ENCODE results near the gene METAP1D. TPM values are rescaled to one million over a fixed set of nuclear protein-coding genes. Genes with fewer than 3 reads are reported as not detected.

Gene METAP1D
- total RNA-seq, 6 donors from 2014 or later, result 0.11 to 6.3 (median 2.9) TPM

DNA sequence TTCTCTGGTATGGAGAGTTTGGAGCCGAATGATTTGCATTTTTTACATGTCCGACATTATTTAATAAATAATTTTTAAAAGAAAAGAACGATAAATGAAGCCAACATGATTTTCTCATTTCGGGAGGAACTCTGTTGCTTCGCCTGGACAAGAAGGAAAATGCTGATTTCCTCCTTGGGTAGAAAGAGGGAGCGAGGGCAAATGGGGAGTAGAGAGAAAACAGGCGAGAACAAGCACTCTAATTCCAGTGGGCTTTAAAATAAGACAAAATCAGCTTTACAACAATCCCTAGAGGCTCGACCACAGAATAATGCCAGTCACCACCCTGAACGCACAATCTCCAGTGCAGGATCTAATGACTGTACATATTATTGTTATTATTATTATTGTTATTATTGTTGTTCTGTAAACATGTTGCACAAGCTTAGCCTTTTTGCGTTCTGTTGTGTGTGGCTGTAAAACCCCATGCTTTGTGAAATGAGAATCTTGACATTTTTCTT is 89.3 kb downstream of the METAP1D start:
- no peak for DNase-seq
- no peak for ATAC-seq (ENCODE audit: low FRiP score in 2 of 2)
- WGBS, 2 donors, result 14 to 20% methylated on average over 10 of the region's 10 CpGs

DNA sequence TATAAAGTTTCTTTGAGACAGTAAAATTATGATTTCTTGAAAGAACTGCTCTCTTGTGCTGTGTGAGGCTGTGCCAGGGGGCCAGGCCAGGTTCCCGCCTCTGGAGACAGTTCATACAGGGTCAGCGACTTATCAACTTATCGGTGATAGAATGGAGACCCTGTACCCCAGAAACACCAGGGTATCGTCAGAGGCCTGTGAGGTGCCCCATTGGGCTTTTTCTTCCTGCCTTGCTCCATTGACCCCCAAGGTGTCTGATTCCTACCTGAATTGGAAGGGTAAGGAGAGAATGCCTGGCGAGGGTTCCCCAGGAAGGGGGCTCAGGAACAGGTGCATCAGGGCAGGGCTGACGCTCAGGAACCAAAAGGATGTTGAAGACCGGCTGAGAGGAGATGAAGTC is 89.9 kb downstream of the METAP1D start:
- Histone ChIP-seq H3K9me3 (no peaks in the 10 kb centered on the region), H3K4me3 (no peak overlapping the region), H3K4me1 (peaks cover 29 to 62% (median 37%) of the 10 kb centered on the region in 4 donors), H3K27me3 (peaks cover 2 to 100% (median 81%) of the 10 kb centered on the region in 4 donors), H3K36me3 (no peaks in the 10 kb centered on the region), H3K27ac (no peak overlapping the region)
- WGBS, 2 donors, result 25 to 41% methylated on average over 7 of the region's 7 CpGs
- TF ChIP-seq POLR2A (IDR thresholded peaks at IDR 0.05), result no peak
- TF ChIP-seq POLR2AphosphoS5 (IDR thresholded peaks at IDR 0.05), result no peak
- TF ChIP-seq, protein P1, sequence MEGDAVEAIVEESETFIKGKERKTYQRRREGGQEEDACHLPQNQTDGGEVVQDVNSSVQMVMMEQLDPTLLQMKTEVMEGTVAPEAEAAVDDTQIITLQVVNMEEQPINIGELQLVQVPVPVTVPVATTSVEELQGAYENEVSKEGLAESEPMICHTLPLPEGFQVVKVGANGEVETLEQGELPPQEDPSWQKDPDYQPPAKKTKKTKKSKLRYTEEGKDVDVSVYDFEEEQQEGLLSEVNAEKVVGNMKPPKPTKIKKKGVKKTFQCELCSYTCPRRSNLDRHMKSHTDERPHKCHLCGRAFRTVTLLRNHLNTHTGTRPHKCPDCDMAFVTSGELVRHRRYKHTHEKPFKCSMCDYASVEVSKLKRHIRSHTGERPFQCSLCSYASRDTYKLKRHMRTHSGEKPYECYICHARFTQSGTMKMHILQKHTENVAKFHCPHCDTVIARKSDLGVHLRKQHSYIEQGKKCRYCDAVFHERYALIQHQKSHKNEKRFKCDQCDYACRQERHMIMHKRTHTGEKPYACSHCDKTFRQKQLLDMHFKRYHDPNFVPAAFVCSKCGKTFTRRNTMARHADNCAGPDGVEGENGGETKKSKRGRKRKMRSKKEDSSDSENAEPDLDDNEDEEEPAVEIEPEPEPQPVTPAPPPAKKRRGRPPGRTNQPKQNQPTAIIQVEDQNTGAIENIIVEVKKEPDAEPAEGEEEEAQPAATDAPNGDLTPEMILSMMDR (IDR thresholded peaks at IDR 0.05), result no peak
- no peak for TF ChIP-seq EP300 (IDR thresholded peaks at IDR 0.05)
- DNase-seq (no peak), ATAC-seq (ENCODE audit: low FRiP score in 2 of 2) (no peak)

More for the DNA sequence above, 89.3 kb downstream of the METAP1D start:
- Histone ChIP-seq H3K27ac (no peak overlapping the region), H3K4me1 (peaks cover 29 to 62% (median 37%) of the 10 kb centered on the region in 4 donors), H3K36me3 (no peaks in the 10 kb centered on the region), H3K27me3 (peaks cover 0 to 100% (median 81%) of the 10 kb centered on the region in 4 donors), H3K9me3 (no peaks in the 10 kb centered on the region), H3K4me3 (no peak overlapping the region)
- TF ChIP-seq POLR2A (IDR thresholded peaks at IDR 0.05) (no peak), POLR2AphosphoS5 (IDR thresholded peaks at IDR 0.05) (no peak), EP300 (IDR thresholded peaks at IDR 0.05) (no peak)
- TF ChIP-seq, protein P1 (IDR thresholded peaks at IDR 0.05), result no peak

DNA sequence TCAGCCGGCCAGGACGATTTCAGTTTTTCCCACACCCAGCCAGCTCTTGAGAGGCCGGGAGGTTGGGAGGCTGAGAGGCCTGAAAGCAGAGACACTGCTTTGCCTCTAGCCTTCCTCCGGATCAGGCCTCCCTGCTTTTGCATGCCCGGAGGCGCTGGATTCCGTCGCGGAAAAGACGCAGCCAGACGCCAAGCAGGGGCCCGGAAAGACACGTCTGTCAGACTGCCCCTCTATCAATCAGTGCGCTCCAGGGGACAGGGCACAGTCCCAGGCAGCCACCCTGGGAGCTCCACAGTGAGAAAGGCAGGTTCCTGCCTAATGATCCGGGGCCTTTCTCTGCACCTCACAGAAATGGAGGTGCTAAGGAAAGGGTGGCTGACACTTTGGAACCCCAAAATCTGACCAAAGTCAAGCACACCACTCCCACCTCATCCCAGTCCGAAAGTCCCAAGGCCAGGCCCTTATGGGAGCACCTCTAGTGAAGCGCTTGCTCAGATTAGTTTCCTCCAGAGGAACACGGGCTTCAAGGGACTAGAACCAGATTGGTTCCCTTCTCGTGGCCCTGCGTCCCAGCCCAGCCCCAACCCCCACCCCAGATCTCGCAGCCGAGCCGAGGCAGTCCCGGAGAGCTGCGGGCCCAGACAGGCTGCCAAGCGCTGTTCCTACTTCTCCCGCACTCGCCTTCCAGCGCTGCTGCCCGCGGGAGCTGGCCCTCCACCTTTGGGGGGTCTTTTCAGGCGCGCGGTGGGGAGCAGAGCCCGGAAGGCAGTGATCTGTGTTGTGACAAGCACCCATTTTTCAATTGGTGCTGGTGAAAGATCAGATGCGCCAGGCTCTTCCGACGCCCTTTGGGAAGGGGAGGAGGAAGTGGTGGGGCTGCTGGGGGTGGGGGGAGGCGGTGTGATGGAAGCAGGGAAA is 90.5 kb downstream of the METAP1D start:
- Histone ChIP-seq H3K27ac (no peak overlapping the region), H3K4me1 (peaks cover 29 to 62% (median 37%) of the 10 kb centered on the region in 4 donors), H3K4me3 (no peak overlapping the region), H3K36me3 (no peaks in the 10 kb centered on the region), H3K9me3 (no peaks in the 10 kb centered on the region), H3K27me3 (peaks cover 2 to 100% (median 81%) of the 10 kb centered on the region in 4 donors)
- ATAC-seq (ENCODE audit: low FRiP score in 2 of 2) (no peak), DNase-seq (peak in 1 of 2 donors; percentile 69)
- TF ChIP-seq, protein P1 (IDR thresholded peaks at IDR 0.05), result no peak
- TF ChIP-seq POLR2A (IDR thresholded peaks at IDR 0.05), result no peak
- TF ChIP-seq POLR2AphosphoS5 (IDR thresholded peaks at IDR 0.05), result no peak
- TF ChIP-seq EP300 (IDR thresholded peaks at IDR 0.05), result no peak
- WGBS, 2 donors, result 8 to 11% methylated on average over 36 of the region's 39 CpGs

DNA sequence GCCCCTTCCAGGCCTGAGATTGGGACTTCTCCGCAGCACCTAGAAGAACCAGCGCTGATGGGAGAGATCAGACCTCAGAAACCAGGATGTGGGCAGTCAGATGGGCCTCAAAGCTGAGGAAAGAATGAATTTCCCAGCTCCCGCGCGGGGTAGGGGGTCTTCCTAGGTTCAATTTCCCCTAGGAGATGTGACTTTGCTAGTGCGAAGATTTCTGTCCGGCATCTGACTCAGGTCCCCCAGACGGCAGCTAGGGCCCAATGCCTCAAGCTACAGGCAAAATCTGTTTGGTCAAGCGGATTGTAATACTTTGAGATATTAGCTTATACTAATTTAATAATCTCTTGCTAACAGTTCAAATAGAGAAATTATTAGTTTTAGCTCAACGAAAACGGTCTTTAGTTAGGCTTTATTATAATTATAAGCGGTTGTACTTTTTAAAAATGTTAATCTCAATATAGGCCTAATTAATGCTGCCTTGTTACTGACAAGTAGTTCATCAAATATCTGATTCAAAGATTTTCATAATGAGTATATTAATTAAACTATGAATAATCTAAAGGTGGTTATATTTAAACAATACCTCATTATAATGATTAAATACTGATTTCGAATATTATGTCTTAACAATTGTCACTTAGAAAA is 91.4 kb downstream of the METAP1D start:
- no peak overlapping the region for H3K4me3 ChIP-seq
- TF ChIP-seq POLR2A (IDR thresholded peaks at IDR 0.05) (no peak), EP300 (IDR thresholded peaks at IDR 0.05) (no peak), POLR2AphosphoS5 (IDR thresholded peaks at IDR 0.05) (no peak)
- TF ChIP-seq, protein P1 (IDR thresholded peaks at IDR 0.05), result no peak
- no peaks in the 10 kb centered on the region for H3K36me3 ChIP-seq
- H3K27ac ChIP-seq, result no peak overlapping the region
- H3K4me1 ChIP-seq, result peaks cover 29 to 62% (median 37%) of the 10 kb centered on the region in 4 donors
- WGBS, 2 donors, result 13 to 15% methylated on average over 10 to 13 of the region's 13 CpGs
- DNase-seq (no peak), ATAC-seq (ENCODE audit: low FRiP score in 2 of 2) (no peak)
- H3K9me3 ChIP-seq, result no peaks in the 10 kb centered on the region
- peaks cover 2 to 100% (median 78%) of the 10 kb centered on the region in 4 donors for H3K27me3 ChIP-seq
